ENCODE data around the gene CSF3. TPM values are rescaled to one million over a fixed set of nuclear protein-coding genes. Genes with fewer than 3 reads are reported as not detected.

The CSF3 gene
- total RNA-seq, 4 donors from 2014 or later = 2.6 to 38.9 TPM; not detected in 2

DNA sequence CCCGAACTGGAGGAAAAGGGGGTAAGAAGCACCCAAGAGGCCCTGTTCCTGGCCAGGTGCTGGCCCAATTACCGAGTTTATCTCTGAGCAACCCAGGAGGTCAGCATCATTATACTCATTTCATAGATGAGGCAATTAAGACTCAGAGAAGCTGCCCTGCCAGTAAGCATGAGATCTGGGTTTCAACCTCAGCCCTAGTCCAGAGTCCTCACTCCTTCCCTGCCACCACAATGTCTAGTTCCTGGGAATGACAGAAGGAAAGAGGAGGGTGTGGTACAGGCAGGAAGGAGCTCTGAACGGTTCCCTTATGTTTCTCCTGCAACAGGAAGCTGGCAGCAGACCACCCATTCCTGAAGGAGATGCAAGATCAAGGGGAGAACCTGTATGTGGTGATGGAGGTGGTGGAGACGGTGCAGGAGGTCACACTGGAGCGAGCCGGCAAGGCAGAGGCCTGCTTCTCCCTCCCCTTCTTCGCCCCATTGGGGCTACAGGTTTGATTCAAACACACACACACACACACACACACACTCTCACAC lies 45.0 kb upstream of the CSF3 start:
- no peaks in the 10 kb centered on the region for H3K36me3 ChIP-seq
- TF ChIP-seq EP300 (IDR thresholded peaks at IDR 0.05; ENCODE audit: low read depth) = no peak
- 59 to 84% methylated on average over 3 to 7 of the region's 7 CpGs for WGBS, 2 donors (ENCODE audit: low coverage in 1 of 2)
- intact Hi-C loops (cut with DNase I; ENCODE audit: low total_unique reads) (no loop called here), in situ Hi-C loops (cut with MboI; ENCODE audit: low pct_ligation_motif_present in 1 of 4, low pct_unique_long_range_greater_than_20kb in 1 of 4, low sequenced_read_pairs in 3 of 4) (no loop called here)
- peaks cover 0 to 24% (median 16%) of the 10 kb centered on the region in 4 donors for H3K4me1 ChIP-seq
- H3K9me3 ChIP-seq = no peaks in the 10 kb centered on the region
- peak overlapping the region in 2 of 4 donors; percentile 40 to 50 for H3K27ac ChIP-seq
- no peak overlapping the region for H3K4me3 ChIP-seq
- peaks cover 4% of the 10 kb centered on the region for H3K27me3 ChIP-seq
- peak; percentile 48 for DNase-seq

DNA sequence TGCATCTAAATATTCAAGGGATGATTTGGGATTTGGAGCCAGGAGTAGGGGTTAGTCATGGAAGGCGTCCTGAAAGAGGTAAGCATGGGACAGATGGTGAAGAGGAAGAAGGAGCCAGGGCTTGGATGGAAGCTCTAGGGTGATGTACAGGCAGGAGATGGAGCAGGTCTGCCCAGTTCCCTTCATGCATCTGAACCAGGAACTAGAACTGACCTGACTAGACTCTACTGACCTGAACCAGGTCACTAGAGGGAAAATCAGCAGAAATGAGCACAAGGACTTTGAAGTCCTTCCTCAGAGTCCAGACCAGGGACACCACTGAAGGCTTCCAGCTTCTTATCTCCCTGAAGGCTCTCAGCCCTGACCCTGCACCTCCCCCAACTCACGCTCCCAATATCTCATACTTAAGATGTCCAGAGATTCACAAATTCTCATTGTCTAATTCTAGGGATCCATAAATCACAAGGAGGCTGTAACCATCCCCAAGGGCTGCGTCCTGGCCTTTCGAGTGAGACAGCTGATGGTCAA lies 44.1 kb upstream of the CSF3 start:
- Histone ChIP-seq H3K9me3 (no peaks in the 10 kb centered on the region), H3K27me3 (peaks cover 4% of the 10 kb centered on the region), H3K27ac (no peak overlapping the region), H3K36me3 (no peaks in the 10 kb centered on the region), H3K4me3 (no peak overlapping the region), H3K4me1 (peaks cover 0 to 24% (median 16%) of the 10 kb centered on the region in 4 donors)
- in situ Hi-C loops (cut with MboI; ENCODE audit: low pct_ligation_motif_present in 1 of 4, low pct_unique_long_range_greater_than_20kb in 1 of 4, low sequenced_read_pairs in 3 of 4) (no loop called here), intact Hi-C loops (cut with DNase I; ENCODE audit: low total_unique reads) (no loop called here)
- TF ChIP-seq EP300 (IDR thresholded peaks at IDR 0.05; ENCODE audit: low read depth) = no peak
- TF ChIP-seq, protein P1, sequence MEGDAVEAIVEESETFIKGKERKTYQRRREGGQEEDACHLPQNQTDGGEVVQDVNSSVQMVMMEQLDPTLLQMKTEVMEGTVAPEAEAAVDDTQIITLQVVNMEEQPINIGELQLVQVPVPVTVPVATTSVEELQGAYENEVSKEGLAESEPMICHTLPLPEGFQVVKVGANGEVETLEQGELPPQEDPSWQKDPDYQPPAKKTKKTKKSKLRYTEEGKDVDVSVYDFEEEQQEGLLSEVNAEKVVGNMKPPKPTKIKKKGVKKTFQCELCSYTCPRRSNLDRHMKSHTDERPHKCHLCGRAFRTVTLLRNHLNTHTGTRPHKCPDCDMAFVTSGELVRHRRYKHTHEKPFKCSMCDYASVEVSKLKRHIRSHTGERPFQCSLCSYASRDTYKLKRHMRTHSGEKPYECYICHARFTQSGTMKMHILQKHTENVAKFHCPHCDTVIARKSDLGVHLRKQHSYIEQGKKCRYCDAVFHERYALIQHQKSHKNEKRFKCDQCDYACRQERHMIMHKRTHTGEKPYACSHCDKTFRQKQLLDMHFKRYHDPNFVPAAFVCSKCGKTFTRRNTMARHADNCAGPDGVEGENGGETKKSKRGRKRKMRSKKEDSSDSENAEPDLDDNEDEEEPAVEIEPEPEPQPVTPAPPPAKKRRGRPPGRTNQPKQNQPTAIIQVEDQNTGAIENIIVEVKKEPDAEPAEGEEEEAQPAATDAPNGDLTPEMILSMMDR (IDR thresholded peaks at IDR 0.05) = no peak
- no peak for TF ChIP-seq POLR2A (IDR thresholded peaks at IDR 0.05)
- no peak for TF ChIP-seq POLR2AphosphoS5 (IDR thresholded peaks at IDR 0.05)
- WGBS, 2 donors (ENCODE audit: low coverage in 1 of 2) = 88% methylated on average over 4 of the region's 4 CpGs; no CpG with 5 or more reads in 1 of the 2 donors
- DNase-seq = no peak

DNA sequence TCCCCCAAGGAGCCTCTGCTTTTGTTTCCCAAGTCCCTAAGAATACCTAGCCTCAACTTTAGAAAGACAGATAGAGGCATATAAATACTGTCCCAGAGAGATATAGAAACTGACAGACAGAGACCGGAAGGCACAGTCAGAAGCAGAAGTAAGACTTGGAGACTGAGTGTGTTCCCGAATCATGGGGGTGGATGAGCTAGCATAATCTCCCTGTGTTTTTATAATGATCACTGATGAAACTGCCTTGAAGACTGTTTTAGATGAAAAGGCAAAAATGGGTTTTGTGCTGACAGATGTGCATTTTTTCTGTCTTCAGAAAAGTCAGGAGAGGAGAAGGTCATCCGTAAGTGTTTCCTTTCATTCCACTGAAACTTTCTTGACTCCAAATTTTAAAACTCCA lies 43.0 kb upstream of the CSF3 start:
- TF ChIP-seq, protein P1 (IDR thresholded peaks at IDR 0.05) = no peak
- TF ChIP-seq EP300 (IDR thresholded peaks at IDR 0.05; ENCODE audit: low read depth) = no peak
- Histone ChIP-seq H3K4me3 (no peak overlapping the region), H3K27ac (no peak overlapping the region), H3K36me3 (no peaks in the 10 kb centered on the region), H3K4me1 (peaks cover 0 to 24% (median 16%) of the 10 kb centered on the region in 4 donors), H3K27me3 (peaks cover 11% of the 10 kb centered on the region), H3K9me3 (no peaks in the 10 kb centered on the region)
- DNase-seq = no peak
- in situ Hi-C loops (cut with MboI; ENCODE audit: low pct_ligation_motif_present in 1 of 4, low pct_unique_long_range_greater_than_20kb in 1 of 4, low sequenced_read_pairs in 3 of 4) (no loop called here), intact Hi-C loops (cut with DNase I; ENCODE audit: low total_unique reads) (no loop called here)
- WGBS, 2 donors (ENCODE audit: low coverage in 1 of 2) = 57 to 80% methylated on average over 1 to 3 of the region's 3 CpGs

DNA sequence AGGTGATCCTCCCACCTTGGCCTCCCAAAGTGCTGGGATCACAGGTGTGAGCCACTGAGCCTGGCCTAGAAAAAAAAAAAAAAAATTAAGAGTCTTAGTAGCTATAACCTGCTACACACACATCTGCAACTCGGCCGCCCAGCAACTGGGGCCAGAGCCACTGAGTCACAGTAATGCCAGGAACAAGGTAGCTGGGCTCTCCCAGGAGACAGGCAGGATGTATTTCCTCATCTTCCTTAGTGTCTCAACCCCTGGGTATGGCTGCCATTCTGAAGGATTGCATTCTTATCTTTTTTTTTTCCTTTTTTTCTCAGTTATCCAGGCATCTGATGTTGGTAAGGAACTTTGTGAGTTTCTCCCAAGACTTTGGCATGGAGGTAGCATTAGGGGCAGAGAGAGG lies 41.7 kb upstream of the CSF3 start:
- in situ Hi-C loops (cut with MboI; ENCODE audit: low pct_ligation_motif_present in 1 of 4, low pct_unique_long_range_greater_than_20kb in 1 of 4, low sequenced_read_pairs in 3 of 4) = no loop called here
- no peak overlapping the region for H3K4me3 ChIP-seq
- intact Hi-C loops (cut with DNase I; ENCODE audit: low total_unique reads) = no loop called here
- H3K27me3 ChIP-seq = peaks cover 11% of the 10 kb centered on the region
- peaks cover 0 to 23% (median 15%) of the 10 kb centered on the region in 4 donors for H3K4me1 ChIP-seq
- TF ChIP-seq, protein P1 (IDR thresholded peaks at IDR 0.05) = no peak
- TF ChIP-seq EP300 (IDR thresholded peaks at IDR 0.05; ENCODE audit: low read depth) (no peak), POLR2AphosphoS5 (IDR thresholded peaks at IDR 0.05) (no peak), POLR2A (IDR thresholded peaks at IDR 0.05) (no peak)
- WGBS, 2 donors (ENCODE audit: low coverage in 1 of 2) = 95 to 100% methylated on average over 2 of the region's 2 CpGs
- no peaks in the 10 kb centered on the region for H3K9me3 ChIP-seq
- DNase-seq = no peak
- no peaks in the 10 kb centered on the region for H3K36me3 ChIP-seq
- H3K27ac ChIP-seq = no peak overlapping the region

DNA sequence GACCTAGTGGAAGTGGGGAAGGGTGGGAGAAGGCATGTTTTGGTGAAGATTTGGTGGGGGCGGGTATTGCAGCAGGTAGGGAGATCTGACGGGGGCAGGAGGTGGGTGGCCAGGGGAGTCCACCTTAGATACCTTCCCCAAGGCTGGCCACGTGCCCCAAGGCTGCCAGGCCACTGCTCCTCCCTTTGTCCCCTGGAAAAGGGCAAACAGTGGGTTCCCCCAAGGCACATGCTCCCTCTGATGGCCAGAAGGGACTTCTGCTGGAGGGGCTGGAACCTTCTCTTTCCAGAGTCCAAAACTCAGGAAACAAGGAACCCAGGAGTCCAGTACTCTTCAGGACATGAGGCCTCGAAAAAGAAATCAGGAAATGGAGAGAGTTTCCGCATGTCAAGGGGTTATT lies 40.8 kb upstream of the CSF3 start:
- no peak for TF ChIP-seq EP300 (IDR thresholded peaks at IDR 0.05; ENCODE audit: low read depth)
- TF ChIP-seq POLR2AphosphoS5 (IDR thresholded peaks at IDR 0.05) = no peak
- TF ChIP-seq, protein P1 (IDR thresholded peaks at IDR 0.05) = no peak
- no peak for TF ChIP-seq POLR2A (IDR thresholded peaks at IDR 0.05)
- in situ Hi-C loops (cut with MboI; ENCODE audit: low pct_ligation_motif_present in 1 of 4, low pct_unique_long_range_greater_than_20kb in 1 of 4, low sequenced_read_pairs in 3 of 4) (no loop called here), intact Hi-C loops (cut with DNase I; ENCODE audit: low total_unique reads) (no loop called here)
- no peak overlapping the region for H3K4me3 ChIP-seq
- peaks cover 0 to 16% (median 11%) of the 10 kb centered on the region in 4 donors for H3K4me1 ChIP-seq
- H3K9me3 ChIP-seq = no peaks in the 10 kb centered on the region
- WGBS, 2 donors (ENCODE audit: low coverage in 1 of 2) = 60 to 82% methylated on average over 2 to 5 of the region's 5 CpGs
- no peaks in the 10 kb centered on the region for H3K36me3 ChIP-seq
- no peak for DNase-seq
- no peak overlapping the region for H3K27ac ChIP-seq
- H3K27me3 ChIP-seq = peaks cover 11% of the 10 kb centered on the region

Data from transverse colon (tissue), 4 donors.